Natural killer cell (primary cell): Measurements from ENCODE around the gene ITGB5. TPM values are rescaled to one million over a fixed set of nuclear protein-coding genes. Genes with fewer than 3 reads are reported as not detected.

ENCODE experiments used
- ATAC-seq, 3 donors: fragments of 150-1000 bp in 2 of 3; fragments of 200-7000 bp in 1 of 3; cut with Tn5 transposase; 1 replicate in 1 of 3; 2 replicates in 2 of 3; pipeline ENCODE4 v1.10.0; 2021; ENCODE audit warnings: mild to moderate bottlenecking in 2 of 3, moderate library complexity in 2 of 3
- DNase-seq, 2 donors: peaks; one replicate each; pipeline versions ENCODE4 v3.0.0 to v3.0.0-alpha.2; 2013 to 2021; ENCODE audit warnings: mixed read lengths in 1 of 2
- H3K27ac ChIP-seq: one replicate; pipeline ENCODE4 v1.5.1; 2013; ENCODE audit warnings: mild to moderate bottlenecking, low read length
- H3K27me3 ChIP-seq: one replicate; pipeline ENCODE4 v1.6.1; 2013; ENCODE audit warnings: low read length; ENCODE audit not compliant: control insufficient read depth, insufficient read depth
- H3K36me3 ChIP-seq: one replicate; pipeline ENCODE4 v1.6.1; 2013; ENCODE audit warnings: low read length; ENCODE audit not compliant: control insufficient read depth, insufficient read depth
- H3K4me1 ChIP-seq: one replicate; pipeline ENCODE4 v1.6.1; 2013; ENCODE audit warnings: low read length; ENCODE audit not compliant: control insufficient read depth, insufficient read depth
- H3K4me3 ChIP-seq: one replicate; pipeline ENCODE4 v1.5.1; 2013; ENCODE audit warnings: low read length
- H3K9me3 ChIP-seq: one replicate; pipeline ENCODE4 v1.6.1; 2013; ENCODE audit warnings: low read length; ENCODE audit not compliant: control insufficient read depth, insufficient read depth
- H3K27ac Mint-ChIP-seq, 2 donors: one replicate each; pipeline ENCODE4 v1.8.0; 2022; ENCODE audit warnings: mild to moderate bottlenecking in 2 of 2, mixed read lengths in 2 of 2, moderate library complexity in 1 of 2
- H3K27me3 Mint-ChIP-seq, 2 donors: one replicate each; pipeline ENCODE4 v1.8.0; 2022; ENCODE audit warnings: low read depth in 2 of 2, mixed read lengths in 2 of 2
- H3K36me3 Mint-ChIP-seq: one replicate; pipeline ENCODE4 v1.8.0; 2022; ENCODE audit warnings: mixed read lengths
- H3K4me1 Mint-ChIP-seq, 2 donors: one replicate each; pipeline ENCODE4 v1.8.0; 2022; ENCODE audit warnings: mixed read lengths in 2 of 2
- H3K4me3 Mint-ChIP-seq: one replicate; pipeline ENCODE4 v1.8.0; 2022; ENCODE audit warnings: mild to moderate bottlenecking, moderate library complexity, mixed read lengths
- H3K9me3 Mint-ChIP-seq, 2 donors: one replicate each; pipeline ENCODE4 v1.8.0; 2022; ENCODE audit warnings: mixed read lengths in 2 of 2
- CTCF ChIP-seq: fragments of 200-600 bp; IDR thresholded peaks from one replicate; pipeline ENCODE4 v1.8.0; 2022; ENCODE audit warnings: antibody characterized with exemption
- WGBS: methylation state at CpG from one replicate; pipeline ENCODE4 v1.1.7; 2013; ENCODE audit warnings: missing lambda C conversion rate; ENCODE audit not compliant: insufficient coverage; 5-methylcytosine and 5-hydroxymethylcytosine counted together
- intact Hi-C: fragments of 100-400 bp; cut with micrococcal nuclease; formaldehyde crosslinking; loops from one replicate; pipeline ENCODE4 v1.14.2; 2022
- total RNA-seq, 4 donors: library from RNA; stranded (reverse); fragments of 120-200 nt in 1 of 4; gene quantifications; one replicate each; pipeline versions ENCODE4 v1.2.3 to v1.2.4, GENCODE V29; 2013 to 2022

ITGB5 gene
- total RNA-seq, 3 donors from 2014 or later (not counting 1 experiment from before 2014, with no cell fraction given) = 1.0 to 8.4 (median 5.4) TPM

- H3K4me3 ChIP-seq = no peak overlapping the region
- intact Hi-C loops = no loop called here
- no peaks in the 10 kb centered on the region for H3K36me3 Mint-ChIP-seq
- no peak overlapping the region for H3K27ac ChIP-seq
- no peaks in the 10 kb centered on the region for H3K9me3 Mint-ChIP-seq
- no peaks in the 10 kb centered on the region for H3K36me3 ChIP-seq
- H3K27me3 Mint-ChIP-seq = peaks cover 9 to 23% of the 10 kb centered on the region in 2 donors
- H3K27me3 ChIP-seq = no peaks in the 10 kb centered on the region
- no peaks in the 10 kb centered on the region for H3K4me1 ChIP-seq
- DNase-seq = no peak
- no peaks in the 10 kb centered on the region for H3K9me3 ChIP-seq
- no peak for ATAC-seq
- TF ChIP-seq CTCF = no peak
- H3K4me1 Mint-ChIP-seq = no peaks in the 10 kb centered on the region
- 83% methylated on average over 1 of the region's 1 CpG for WGBS
- H3K4me3 Mint-ChIP-seq = no peak overlapping the region
- no peak overlapping the region for H3K27ac Mint-ChIP-seq
Observed at GRCh38 chr3:124873226-124873625, 13.9 kb downstream of the ITGB5 start.

GRCh38 chr3:124867511-124867910 lies 19.7 kb downstream of the ITGB5 start:
- Mint-ChIP-seq H3K36me3 (no peaks in the 10 kb centered on the region), H3K4me3 (no peak overlapping the region), H3K27ac (no peak overlapping the region), H3K4me1 (no peaks in the 10 kb centered on the region), H3K9me3 (no peaks in the 10 kb centered on the region), H3K27me3 (peaks cover 6 to 21% of the 10 kb centered on the region in 2 donors)
- Histone ChIP-seq H3K9me3 (no peaks in the 10 kb centered on the region), H3K36me3 (no peaks in the 10 kb centered on the region), H3K4me3 (no peak overlapping the region), H3K4me1 (no peaks in the 10 kb centered on the region), H3K27ac (no peak overlapping the region), H3K27me3 (no peaks in the 10 kb centered on the region)
- no peak for DNase-seq
- whole genome bisulfite sequencing = 93% methylated on average over 2 of the region's 3 CpGs
- ATAC-seq = no peak
- no peak for TF ChIP-seq CTCF
- intact Hi-C loops = no loop called here

DNA sequence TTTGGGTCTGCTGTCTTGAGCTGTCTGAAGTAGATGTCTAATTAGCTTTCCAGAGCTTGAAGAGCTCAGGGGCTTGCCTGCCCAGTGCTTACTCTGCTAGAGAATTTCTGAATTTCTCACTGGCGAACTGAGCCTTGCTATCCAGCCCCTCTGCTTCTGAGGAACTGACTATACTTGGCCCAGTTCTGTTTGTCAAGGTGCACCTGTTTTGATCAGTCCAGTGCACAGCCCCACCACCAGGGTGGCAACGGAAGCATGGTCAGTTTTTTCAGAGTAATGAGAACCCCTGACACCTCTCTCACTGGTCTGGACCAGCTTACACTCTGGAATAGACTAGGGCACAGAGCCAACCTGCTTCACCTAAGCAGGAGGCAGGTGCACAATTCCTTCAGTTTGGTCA lies 25.2 kb downstream of the ITGB5 start:
- intact Hi-C loops = no loop called here
- Mint-ChIP-seq H3K4me1 (no peaks in the 10 kb centered on the region), H3K36me3 (no peaks in the 10 kb centered on the region), H3K9me3 (no peaks in the 10 kb centered on the region), H3K4me3 (no peak overlapping the region), H3K27ac (no peak overlapping the region), H3K27me3 (peaks cover 5 to 17% of the 10 kb centered on the region in 2 donors)
- no peak for DNase-seq
- Histone ChIP-seq H3K27ac (no peak overlapping the region), H3K4me1 (no peaks in the 10 kb centered on the region), H3K36me3 (no peaks in the 10 kb centered on the region), H3K9me3 (no peaks in the 10 kb centered on the region), H3K4me3 (no peak overlapping the region), H3K27me3 (no peaks in the 10 kb centered on the region)
- no peak for TF ChIP-seq CTCF
- ATAC-seq = no peak
- 66% methylated on average over 2 of the region's 2 CpGs for WGBS

DNA sequence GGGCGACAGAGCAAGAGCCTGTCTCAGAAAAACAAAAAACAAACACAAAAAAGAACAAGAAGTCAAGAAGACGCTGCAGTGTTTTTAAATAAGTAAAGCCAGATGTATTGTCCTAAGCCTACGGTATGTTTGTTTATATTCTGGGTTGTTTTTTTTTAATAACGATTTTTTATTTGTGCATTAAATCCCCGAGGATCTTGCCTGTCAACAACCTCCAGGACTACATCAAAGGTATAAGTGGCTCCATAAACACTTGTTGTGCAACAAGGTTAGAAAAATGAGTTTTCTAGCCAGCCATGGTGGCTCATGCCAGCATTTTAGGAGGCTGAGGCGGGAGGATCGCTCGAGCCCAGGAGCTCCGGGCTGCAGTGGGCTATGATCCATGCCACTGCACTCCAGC lies 26.1 kb downstream of the ITGB5 start:
- no peak for TF ChIP-seq CTCF
- H3K27ac ChIP-seq = no peak overlapping the region
- no peaks in the 10 kb centered on the region for H3K36me3 Mint-ChIP-seq
- ATAC-seq = no peak
- H3K36me3 ChIP-seq = no peaks in the 10 kb centered on the region
- H3K4me1 Mint-ChIP-seq = no peaks in the 10 kb centered on the region
- no peak overlapping the region for H3K4me3 ChIP-seq
- DNase-seq = no peak
- no peaks in the 10 kb centered on the region for H3K4me1 ChIP-seq
- no peak overlapping the region for H3K27ac Mint-ChIP-seq
- H3K9me3 ChIP-seq = no peaks in the 10 kb centered on the region
- no peak overlapping the region for H3K4me3 Mint-ChIP-seq
- no peaks in the 10 kb centered on the region for H3K27me3 ChIP-seq
- no peaks in the 10 kb centered on the region for H3K9me3 Mint-ChIP-seq
- intact Hi-C loops = no loop called here
- peaks cover 6 to 20% of the 10 kb centered on the region in 2 donors for H3K27me3 Mint-ChIP-seq
- WGBS = 97% methylated on average over 9 of the region's 9 CpGs
